Measurements from ENCODE around the gene UBA1. TPM values are rescaled to one million over a fixed set of nuclear protein-coding genes. Genes with fewer than 3 reads are reported as not detected.

The UBA1 gene
- total and polyA plus RNA-seq, 4 donors, result 115 to 319 (median 219) TPM

- H3K36me3 ChIP-seq (ENCODE audit: control insufficient read depth, insufficient read depth, low read length), result peaks cover 3% of the 10 kb centered on the region
- H3K4me1 ChIP-seq (ENCODE audit: control insufficient read depth, insufficient read depth, low read length), result peaks cover 10% of the 10 kb centered on the region
- no peak for DNase-seq (ENCODE audit: low read depth in 4 of 6, low spot score in 6 of 6)
- no peak overlapping the region for H3K4me3 ChIP-seq (ENCODE audit: low read depth, low read length)
- no peaks in the 10 kb centered on the region for H3K9me3 ChIP-seq (ENCODE audit: control insufficient read depth, insufficient read depth, low read length)
- peaks cover 12% of the 10 kb centered on the region for H3K27me3 ChIP-seq (ENCODE audit: control insufficient read depth, insufficient read depth, low read length)
- no peak overlapping the region for H3K27ac ChIP-seq (ENCODE audit: low read depth, low read length)
These were observed 42.2 kb upstream of the UBA1 start for GRCh38 chrX:47151435-47151834.

DNA sequence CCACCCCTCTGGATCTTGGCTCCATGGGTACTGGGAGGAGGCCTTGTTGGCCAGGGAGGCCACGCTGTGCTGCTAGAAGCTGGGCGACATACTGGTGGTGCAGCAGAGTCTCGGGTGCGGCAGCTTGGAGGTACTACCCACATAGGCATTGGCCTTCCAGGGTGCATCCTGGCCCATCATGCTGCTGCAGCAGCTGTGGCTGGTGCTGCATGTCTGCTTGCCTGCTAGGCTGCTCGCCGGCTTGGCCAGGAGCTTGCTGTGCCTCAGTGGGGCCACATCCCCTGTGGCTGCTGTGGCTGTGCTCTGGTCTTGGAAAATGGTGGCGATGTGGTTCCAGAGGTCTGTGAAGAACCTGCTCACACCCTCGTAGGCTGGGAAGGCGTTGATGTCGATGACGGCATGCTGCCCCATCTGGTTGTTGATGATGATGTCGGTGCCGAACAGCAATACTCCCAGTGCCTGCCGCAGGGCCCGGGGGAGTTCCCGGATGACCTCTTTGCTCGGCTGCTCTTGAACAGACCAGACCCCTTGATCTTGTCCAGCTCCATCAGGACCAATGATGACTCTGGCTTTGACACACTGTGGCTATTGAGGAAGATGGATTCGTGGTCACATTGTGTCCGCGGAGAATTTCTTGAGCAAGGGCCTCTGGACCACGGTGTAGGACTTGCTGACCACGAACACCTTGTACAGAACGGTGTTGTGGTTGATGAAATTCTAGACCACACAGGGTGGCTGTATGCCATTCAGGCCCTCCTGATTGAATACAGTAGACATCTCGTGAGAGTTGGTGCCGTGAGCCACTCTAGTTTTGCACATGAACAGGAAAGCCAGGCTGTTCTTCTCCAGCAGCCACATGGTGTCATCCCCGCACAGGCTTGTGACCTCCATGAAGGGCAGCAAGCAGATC is 36.8 kb upstream of the UBA1 start:
- H3K27ac ChIP-seq (ENCODE audit: low read depth, low read length), result no peak overlapping the region
- H3K4me1 ChIP-seq (ENCODE audit: control insufficient read depth, insufficient read depth, low read length), result no peaks in the 10 kb centered on the region
- H3K36me3 ChIP-seq (ENCODE audit: control insufficient read depth, insufficient read depth, low read length), result peaks cover 25% of the 10 kb centered on the region
- 93% methylated on average over 26 of the region's 26 CpGs for WGBS (ENCODE audit: insufficient coverage)
- no peak overlapping the region for H3K4me3 ChIP-seq (ENCODE audit: low read depth, low read length)
- DNase-seq (ENCODE audit: low read depth in 4 of 6, low spot score in 6 of 6), result no peak
- H3K27me3 ChIP-seq (ENCODE audit: control insufficient read depth, insufficient read depth, low read length), result peaks cover 2% of the 10 kb centered on the region
- H3K9me3 ChIP-seq (ENCODE audit: control insufficient read depth, insufficient read depth, low read length), result peaks cover 5% of the 10 kb centered on the region

DNA sequence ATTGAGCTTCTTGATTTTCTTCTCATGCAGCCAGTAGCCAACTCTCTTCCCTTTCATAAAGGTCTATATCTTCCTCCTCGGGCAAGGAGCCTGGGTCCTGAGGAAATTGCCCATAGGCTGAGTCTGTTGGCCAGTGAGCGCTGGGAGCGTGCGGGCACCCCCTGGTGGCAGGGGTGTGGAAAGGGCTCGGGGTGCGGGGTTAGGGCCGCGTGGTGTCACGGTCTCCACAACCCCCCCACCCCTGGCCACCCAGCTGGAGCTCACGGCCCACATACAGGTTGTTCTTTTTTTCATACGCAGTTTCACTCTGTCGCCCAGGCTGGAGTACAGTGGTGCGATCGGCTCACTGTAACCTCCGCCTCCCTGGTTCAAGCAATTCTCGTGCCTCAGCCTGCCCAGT is 35.5 kb upstream of the UBA1 start:
- no peak overlapping the region for H3K4me3 ChIP-seq (ENCODE audit: low read depth, low read length)
- H3K27me3 ChIP-seq (ENCODE audit: control insufficient read depth, insufficient read depth, low read length), result peaks cover 2% of the 10 kb centered on the region
- peaks cover 5% of the 10 kb centered on the region for H3K9me3 ChIP-seq (ENCODE audit: control insufficient read depth, insufficient read depth, low read length)
- no peak for DNase-seq (ENCODE audit: low read depth in 4 of 6, low spot score in 6 of 6)
- no peaks in the 10 kb centered on the region for H3K4me1 ChIP-seq (ENCODE audit: control insufficient read depth, insufficient read depth, low read length)
- peaks cover 25% of the 10 kb centered on the region for H3K36me3 ChIP-seq (ENCODE audit: control insufficient read depth, insufficient read depth, low read length)
- 93% methylated on average over 15 of the region's 16 CpGs for WGBS (ENCODE audit: insufficient coverage)
- H3K27ac ChIP-seq (ENCODE audit: low read depth, low read length), result no peak overlapping the region

GRCh38 chrX:47158781-47159180 is 34.8 kb upstream of the UBA1 start:
- Histone ChIP-seq H3K27ac (ENCODE audit: low read depth, low read length) (no peak overlapping the region), H3K27me3 (ENCODE audit: control insufficient read depth, insufficient read depth, low read length) (peaks cover under 1% of the 10 kb centered on the region), H3K4me1 (ENCODE audit: control insufficient read depth, insufficient read depth, low read length) (no peaks in the 10 kb centered on the region), H3K4me3 (ENCODE audit: low read depth, low read length) (no peak overlapping the region), H3K9me3 (ENCODE audit: control insufficient read depth, insufficient read depth, low read length) (peaks cover 5% of the 10 kb centered on the region), H3K36me3 (ENCODE audit: control insufficient read depth, insufficient read depth, low read length) (peaks cover 25% of the 10 kb centered on the region)
- DNase-seq (ENCODE audit: low read depth in 4 of 6, low spot score in 6 of 6), result no peak
- WGBS (ENCODE audit: insufficient coverage), result 100% methylated on average over 1 of the region's 5 CpGs

DNA sequence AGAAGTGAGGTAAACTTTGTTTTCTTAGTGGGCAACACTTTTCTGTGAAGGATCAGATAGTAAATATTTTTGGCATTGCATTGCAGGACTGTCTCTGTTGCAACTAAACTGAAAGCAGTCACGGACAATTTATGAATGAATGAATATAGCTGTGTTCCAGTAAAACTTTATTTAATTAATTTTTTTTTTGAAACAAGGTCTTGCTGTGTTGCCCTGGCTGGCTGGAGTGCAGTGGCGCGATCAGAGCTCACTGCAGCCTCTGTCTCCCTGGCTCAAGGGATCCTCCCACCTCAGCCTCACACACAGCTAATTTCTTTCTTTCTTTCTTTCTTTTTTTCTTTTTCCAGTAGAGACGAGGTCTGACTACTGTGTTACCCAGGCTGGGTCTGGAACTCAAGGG is 32.8 kb upstream of the UBA1 start:
- Histone ChIP-seq H3K4me3 (ENCODE audit: low read depth, low read length) (no peak overlapping the region), H3K9me3 (ENCODE audit: control insufficient read depth, insufficient read depth, low read length) (peaks cover 5% of the 10 kb centered on the region), H3K36me3 (ENCODE audit: control insufficient read depth, insufficient read depth, low read length) (peaks cover 25% of the 10 kb centered on the region), H3K27me3 (ENCODE audit: control insufficient read depth, insufficient read depth, low read length) (no peaks in the 10 kb centered on the region), H3K4me1 (ENCODE audit: control insufficient read depth, insufficient read depth, low read length) (no peaks in the 10 kb centered on the region), H3K27ac (ENCODE audit: low read depth, low read length) (no peak overlapping the region)
- no peak for DNase-seq (ENCODE audit: low read depth in 4 of 6, low spot score in 6 of 6)
- 58% methylated on average over 2 of the region's 4 CpGs for WGBS (ENCODE audit: insufficient coverage)

DNA sequence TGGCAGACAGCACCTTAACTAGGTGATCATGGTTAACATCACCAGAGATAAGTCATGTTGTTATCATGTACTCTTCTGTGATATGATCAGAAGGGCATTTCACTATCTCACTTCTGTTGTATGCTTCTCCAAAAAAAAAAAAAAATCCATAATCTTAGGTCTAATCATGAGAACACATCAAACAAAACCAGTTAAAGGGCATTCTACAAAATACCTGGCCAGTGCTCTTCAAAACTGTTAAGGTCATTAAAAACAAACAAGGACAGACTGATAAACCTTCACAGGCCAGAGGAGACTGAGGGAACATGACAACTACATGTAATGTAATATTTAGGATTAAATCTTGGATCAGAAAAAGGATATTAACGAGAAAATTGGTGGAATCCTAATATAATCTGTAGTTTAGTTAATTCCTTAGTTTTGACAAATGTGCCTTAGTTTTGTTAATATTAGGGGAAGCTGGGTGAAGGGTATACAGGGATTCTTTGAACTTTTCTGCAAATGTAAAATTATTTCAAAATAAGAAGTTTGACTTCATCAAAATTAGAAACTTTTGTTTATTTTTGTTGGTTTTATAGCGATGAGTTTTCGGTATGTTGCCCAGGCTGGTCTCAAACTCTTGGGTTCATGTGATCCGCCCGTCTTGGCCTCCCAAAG is 30.6 kb upstream of the UBA1 start:
- WGBS (ENCODE audit: insufficient coverage), result 90% methylated on average over 3 of the region's 5 CpGs
- H3K4me1 ChIP-seq (ENCODE audit: control insufficient read depth, insufficient read depth, low read length), result no peaks in the 10 kb centered on the region
- no peak for DNase-seq (ENCODE audit: low read depth in 4 of 6, low spot score in 6 of 6)
- H3K36me3 ChIP-seq (ENCODE audit: control insufficient read depth, insufficient read depth, low read length), result peaks cover 9% of the 10 kb centered on the region
- H3K27me3 ChIP-seq (ENCODE audit: control insufficient read depth, insufficient read depth, low read length), result no peaks in the 10 kb centered on the region
- no peak overlapping the region for H3K4me3 ChIP-seq (ENCODE audit: low read depth, low read length)
- H3K27ac ChIP-seq (ENCODE audit: low read depth, low read length), result no peak overlapping the region
- peaks cover 5% of the 10 kb centered on the region for H3K9me3 ChIP-seq (ENCODE audit: control insufficient read depth, insufficient read depth, low read length)

- no peak overlapping the region for H3K4me3 ChIP-seq (ENCODE audit: low read depth, low read length)
- H3K4me1 ChIP-seq (ENCODE audit: control insufficient read depth, insufficient read depth, low read length), result no peaks in the 10 kb centered on the region
- no peak for DNase-seq (ENCODE audit: low read depth in 4 of 6, low spot score in 6 of 6)
- H3K9me3 ChIP-seq (ENCODE audit: control insufficient read depth, insufficient read depth, low read length), result no peaks in the 10 kb centered on the region
- no peak overlapping the region for H3K27ac ChIP-seq (ENCODE audit: low read depth, low read length)
- peaks cover 12% of the 10 kb centered on the region for H3K36me3 ChIP-seq (ENCODE audit: control insufficient read depth, insufficient read depth, low read length)
- H3K27me3 ChIP-seq (ENCODE audit: control insufficient read depth, insufficient read depth, low read length), result peaks cover 3% of the 10 kb centered on the region
- WGBS (ENCODE audit: insufficient coverage), result no CpG with 5 or more reads among the region's 3 CpGs
These were observed 29.2 kb upstream of the UBA1 start for GRCh38 chrX:47164420-47164819.

GRCh38 chrX:47166126-47166525 is 27.5 kb upstream of the UBA1 start:
- WGBS (ENCODE audit: insufficient coverage), result 100% methylated on average over 2 of the region's 5 CpGs

GRCh38 chrX:47168495-47169073 is 25.0 kb upstream of the UBA1 start:
- Histone ChIP-seq H3K36me3 (ENCODE audit: control insufficient read depth, insufficient read depth, low read length) (peaks cover 49% of the 10 kb centered on the region), H3K4me3 (ENCODE audit: low read depth, low read length) (no peak overlapping the region), H3K9me3 (ENCODE audit: control insufficient read depth, insufficient read depth, low read length) (no peaks in the 10 kb centered on the region), H3K27me3 (ENCODE audit: control insufficient read depth, insufficient read depth, low read length) (peaks cover 29% of the 10 kb centered on the region), H3K4me1 (ENCODE audit: control insufficient read depth, insufficient read depth, low read length) (peaks cover 7% of the 10 kb centered on the region), H3K27ac (ENCODE audit: low read depth, low read length) (no peak overlapping the region)
- no peak for DNase-seq (ENCODE audit: low read depth in 4 of 6, low spot score in 6 of 6)
- 87% methylated on average over 5 of the region's 6 CpGs for WGBS (ENCODE audit: insufficient coverage)

More at GRCh38 chrX:47166126-47166525, 27.5 kb upstream of the UBA1 start:
- no peaks in the 10 kb centered on the region for H3K9me3 ChIP-seq (ENCODE audit: control insufficient read depth, insufficient read depth, low read length)
- no peak overlapping the region for H3K4me3 ChIP-seq (ENCODE audit: low read depth, low read length)
- DNase-seq (ENCODE audit: low read depth in 4 of 6, low spot score in 6 of 6), result no peak
- peaks cover 14% of the 10 kb centered on the region for H3K27me3 ChIP-seq (ENCODE audit: control insufficient read depth, insufficient read depth, low read length)
- peaks cover 29% of the 10 kb centered on the region for H3K36me3 ChIP-seq (ENCODE audit: control insufficient read depth, insufficient read depth, low read length)
- H3K4me1 ChIP-seq (ENCODE audit: control insufficient read depth, insufficient read depth, low read length), result peaks cover 7% of the 10 kb centered on the region
- H3K27ac ChIP-seq (ENCODE audit: low read depth, low read length), result no peak overlapping the region

Data from spinal cord (tissue), 10 donors.